Measurements from ENCODE around the gene MAS1L.
"Not testable (repeated sequence)": the region's sequence is repeated elsewhere in the genome, so short reads cannot be mapped to it uniquely, and the experiment has no call there.

MAS1L gene

GRCh38 chr6:29466241-29466640, 21.5 kb downstream of the MAS1L start:
- H3K9ac ChIP-seq (ENCODE audit: low read length), result no peak overlapping the region
- H3K27me3 ChIP-seq (ENCODE audit: control insufficient read depth, insufficient read depth, low read length), result no peaks in the 10 kb centered on the region
- H3K4me3 ChIP-seq (ENCODE audit: low read length), result no peak overlapping the region
- peaks cover 4% of the 10 kb centered on the region for H3K4me1 ChIP-seq (ENCODE audit: control insufficient read depth, insufficient read depth, low read length)
- no peaks in the 10 kb centered on the region for H3K36me3 ChIP-seq (ENCODE audit: control insufficient read depth, insufficient read depth, low read length)
- H3K9me3 ChIP-seq (ENCODE audit: control insufficient read depth, low read length), result no peaks in the 10 kb centered on the region

- Histone ChIP-seq H3K27me3 (ENCODE audit: control insufficient read depth, insufficient read depth, low read length) (no peaks in the 10 kb centered on the region), H3K4me3 (ENCODE audit: low read length) (no peak overlapping the region), H3K36me3 (ENCODE audit: control insufficient read depth, insufficient read depth, low read length) (no peaks in the 10 kb centered on the region), H3K9ac (ENCODE audit: low read length) (no peak overlapping the region), H3K4me1 (ENCODE audit: control insufficient read depth, insufficient read depth, low read length) (peaks cover 4% of the 10 kb centered on the region), H3K9me3 (ENCODE audit: control insufficient read depth, low read length) (no peaks in the 10 kb centered on the region)
These were observed 22.0 kb downstream of the MAS1L start for GRCh38 chr6:29465801-29466200.

- peaks cover 4% of the 10 kb centered on the region for H3K4me1 ChIP-seq (ENCODE audit: control insufficient read depth, insufficient read depth, low read length)
- H3K9me3 ChIP-seq (ENCODE audit: control insufficient read depth, low read length), result no peaks in the 10 kb centered on the region
- H3K4me3 ChIP-seq (ENCODE audit: low read length), result no peak overlapping the region
- H3K27me3 ChIP-seq (ENCODE audit: control insufficient read depth, insufficient read depth, low read length), result no peaks in the 10 kb centered on the region
- H3K9ac ChIP-seq (ENCODE audit: low read length), result no peak overlapping the region
- no peaks in the 10 kb centered on the region for H3K36me3 ChIP-seq (ENCODE audit: control insufficient read depth, insufficient read depth, low read length)
These were observed 22.5 kb downstream of the MAS1L start for GRCh38 chr6:29465279-29465678.

GRCh38 chr6:29462022-29462421, 25.7 kb downstream of the MAS1L start:
- Histone ChIP-seq H3K36me3 (ENCODE audit: control insufficient read depth, insufficient read depth, low read length) (no peaks in the 10 kb centered on the region), H3K9ac (ENCODE audit: low read length) (no peak overlapping the region), H3K9me3 (ENCODE audit: control insufficient read depth, low read length) (no peaks in the 10 kb centered on the region), H3K4me1 (ENCODE audit: control insufficient read depth, insufficient read depth, low read length) (peaks cover 4% of the 10 kb centered on the region), H3K4me3 (ENCODE audit: low read length) (no peak overlapping the region), H3K27me3 (ENCODE audit: control insufficient read depth, insufficient read depth, low read length) (peaks cover 2% of the 10 kb centered on the region)

GRCh38 chr6:29461021-29461814, 26.5 kb downstream of the MAS1L start:
- Histone ChIP-seq H3K9me3 (ENCODE audit: control insufficient read depth, low read length) (no peaks in the 10 kb centered on the region), H3K4me1 (ENCODE audit: control insufficient read depth, insufficient read depth, low read length) (peaks cover 4% of the 10 kb centered on the region), H3K36me3 (ENCODE audit: control insufficient read depth, insufficient read depth, low read length) (no peaks in the 10 kb centered on the region), H3K9ac (ENCODE audit: low read length) (no peak overlapping the region), H3K27me3 (ENCODE audit: control insufficient read depth, insufficient read depth, low read length) (peaks cover 2% of the 10 kb centered on the region), H3K4me3 (ENCODE audit: low read length) (no peak overlapping the region)

GRCh38 chr6:29456971-29457370, 30.8 kb downstream of the MAS1L start, which contains the start of the genes OR11A1 and OR2H1:
TSS of gene OR11A1 (minus strand) at chr6:29457071. CDS start at chr6:29427641, 29,430 bp downstream.
TSS of gene OR2H1 (plus strand) at chr6:29457155. CDS start at chr6:29461770, 4,615 bp downstream.
- Histone ChIP-seq H3K36me3 (ENCODE audit: control insufficient read depth, insufficient read depth, low read length) (no peaks in the 10 kb centered on the region), H3K9me3 (ENCODE audit: control insufficient read depth, low read length) (no peaks in the 10 kb centered on the region), H3K4me1 (ENCODE audit: control insufficient read depth, insufficient read depth, low read length) (peaks cover 4% of the 10 kb centered on the region), H3K9ac (ENCODE audit: low read length) (no peak within 1 kb of the TSS), H3K27me3 (ENCODE audit: control insufficient read depth, insufficient read depth, low read length) (peaks cover 2% of the 10 kb centered on the region), H3K4me3 (ENCODE audit: low read length) (no peak within 1 kb of the TSS)

GRCh38 chr6:29451471-29452193, 36.1 kb downstream of the MAS1L start:
- Histone ChIP-seq H3K9me3 (ENCODE audit: control insufficient read depth, low read length) (no peaks in the 10 kb centered on the region), H3K36me3 (ENCODE audit: control insufficient read depth, insufficient read depth, low read length) (no peaks in the 10 kb centered on the region), H3K4me3 (ENCODE audit: low read length) (no peak overlapping the region), H3K27me3 (ENCODE audit: control insufficient read depth, insufficient read depth, low read length) (no peaks in the 10 kb centered on the region), H3K9ac (ENCODE audit: low read length) (no peak overlapping the region), H3K4me1 (ENCODE audit: control insufficient read depth, insufficient read depth, low read length) (no peaks in the 10 kb centered on the region)

- no peaks in the 10 kb centered on the region for H3K4me1 ChIP-seq (ENCODE audit: control insufficient read depth, insufficient read depth, low read length)
- H3K9me3 ChIP-seq (ENCODE audit: control insufficient read depth, low read length), result no peaks in the 10 kb centered on the region
- H3K4me3 ChIP-seq (ENCODE audit: low read length), result no peak overlapping the region
- H3K36me3 ChIP-seq (ENCODE audit: control insufficient read depth, insufficient read depth, low read length), result no peaks in the 10 kb centered on the region
- no peak overlapping the region for H3K9ac ChIP-seq (ENCODE audit: low read length)
- no peaks in the 10 kb centered on the region for H3K27me3 ChIP-seq (ENCODE audit: control insufficient read depth, insufficient read depth, low read length)
These were observed 40.1 kb downstream of the MAS1L start for GRCh38 chr6:29447670-29448069.

- H3K4me1 ChIP-seq (ENCODE audit: control insufficient read depth, insufficient read depth, low read length); H3K36me3 ChIP-seq (ENCODE audit: control insufficient read depth, insufficient read depth, low read length); H3K4me3 ChIP-seq (ENCODE audit: low read length); H3K9me3 ChIP-seq (ENCODE audit: control insufficient read depth, low read length); H3K9ac ChIP-seq (ENCODE audit: low read length); H3K27me3 ChIP-seq (ENCODE audit: control insufficient read depth, insufficient read depth, low read length): not testable (repeated sequence)
These were observed 43.7 kb downstream of the MAS1L start for GRCh38 chr6:29444031-29444430.

GRCh38 chr6:29442719-29443118, 45.0 kb downstream of the MAS1L start:
- Histone ChIP-seq H3K9ac (ENCODE audit: low read length) (no peak overlapping the region), H3K27me3 (ENCODE audit: control insufficient read depth, insufficient read depth, low read length) (no peaks in the 10 kb centered on the region), H3K4me1 (ENCODE audit: control insufficient read depth, insufficient read depth, low read length) (no peaks in the 10 kb centered on the region), H3K36me3 (ENCODE audit: control insufficient read depth, insufficient read depth, low read length) (no peaks in the 10 kb centered on the region), H3K9me3 (ENCODE audit: control insufficient read depth, low read length) (no peaks in the 10 kb centered on the region), H3K4me3 (ENCODE audit: low read length) (no peak overlapping the region)

GRCh38 chr6:29439006-29439405, 48.8 kb downstream of the MAS1L start, which contains the start of gene OR10C1:
TSS of gene OR10C1 (plus strand) at chr6:29439306. CDS start at chr6:29440016, 710 bp downstream.
- Histone ChIP-seq H3K4me3 (ENCODE audit: low read length) (no peak within 1 kb of the TSS), H3K9me3 (ENCODE audit: control insufficient read depth, low read length) (no peaks in the 10 kb centered on the region), H3K4me1 (ENCODE audit: control insufficient read depth, insufficient read depth, low read length) (no peaks in the 10 kb centered on the region), H3K27me3 (ENCODE audit: control insufficient read depth, insufficient read depth, low read length) (no peaks in the 10 kb centered on the region), H3K36me3 (ENCODE audit: control insufficient read depth, insufficient read depth, low read length) (no peaks in the 10 kb centered on the region), H3K9ac (ENCODE audit: low read length) (no peak within 1 kb of the TSS)

- not testable (repeated sequence) for H3K4me1 ChIP-seq (ENCODE audit: control insufficient read depth, insufficient read depth, low read length); H3K4me3 ChIP-seq (ENCODE audit: low read length); H3K27me3 ChIP-seq (ENCODE audit: control insufficient read depth, insufficient read depth, low read length); H3K36me3 ChIP-seq (ENCODE audit: control insufficient read depth, insufficient read depth, low read length); H3K9ac ChIP-seq (ENCODE audit: low read length); H3K9me3 ChIP-seq (ENCODE audit: control insufficient read depth, low read length)
These were observed 51.0 kb downstream of the MAS1L start for GRCh38 chr6:29436730-29437129.
